Right lobe of liver (tissue), 4 donors: Measurements from ENCODE around the gene ZGRF1.

Source experiments
- CTCF ChIP-seq, 4 donors: fragments of 200-600 bp in 3 of 4; fragments of 450-650 bp in 1 of 4; IDR thresholded peaks; one replicate each; pipeline versions ENCODE4 v1.5.1 to v1.8.0; 2016 to 2022; ENCODE audit warnings: antibody characterized with exemption in 4 of 4, mild to moderate bottlenecking in 2 of 4
- POLR2A ChIP-seq: fragments of 450-650 bp; IDR thresholded peaks from one replicate; pipeline ENCODE4 v1.6.1; 2017; ENCODE audit warnings: antibody characterized with exemption, mild to moderate bottlenecking
- donor health status: DM: no; HTN: no; CAD: no.
- donor health status: DM: no; HTN: no; CAD: no.
- donor health status: DM: no; HTN: yes; CAD: no.

GRCh38 chr4:112513971-112514646, 122.6 kb downstream of the ZGRF1 start:
- TF ChIP-seq POLR2A = no peak
- no peak for TF ChIP-seq CTCF (IDR thresholded peaks at IDR 0.05)
